HG03571 (cell line): ENCODE results near the gene LIN9.
A peak's percentile ranks its signal among the peaks of the same experiment; 100 is the strongest.
"Not testable (repeated sequence)": the region's sequence is repeated elsewhere in the genome, so short reads cannot be mapped to it uniquely, and the experiment has no call there.

Experiments used
- ATAC-seq: cut with Tn5 transposase; IDR thresholded peaks from one replicate; pipeline ENCODE4 v1.9.1; 2021; ENCODE audit not compliant: unreplicated experiment

LIN9 gene

GRCh38 chr1:226216056-226216455, 92.9 kb downstream of the LIN9 start:
- ATAC-seq: no peak

- ATAC-seq: no peak
Observed at GRCh38 chr1:226215239-226215638, 93.7 kb downstream of the LIN9 start.

- ATAC-seq: no peak
Observed at GRCh38 chr1:226212545-226212944, 96.4 kb downstream of the LIN9 start.

GRCh38 chr1:226211181-226211821, 97.7 kb downstream of the LIN9 start:
- no peak for ATAC-seq

- no peak for ATAC-seq
Observed at GRCh38 chr1:226210571-226211176, 98.3 kb downstream of the LIN9 start.

- no peak for ATAC-seq
Observed at GRCh38 chr1:226209307-226210059, 99.5 kb downstream of the LIN9 start.

- no peak for ATAC-seq
Observed at GRCh38 chr1:226207048-226207447, 101.9 kb downstream of the LIN9 start.

- ATAC-seq: no peak
Observed at GRCh38 chr1:226204198-226204597, 104.8 kb downstream of the LIN9 start.

- no peak for ATAC-seq
Observed at GRCh38 chr1:226203655-226204054, 105.3 kb downstream of the LIN9 start.

GRCh38 chr1:226203240-226203639, 105.7 kb downstream of the LIN9 start:
- ATAC-seq: no peak

- not testable (repeated sequence) for ATAC-seq
Observed at GRCh38 chr1:226202666-226203065, 106.3 kb downstream of the LIN9 start.

- no peak for ATAC-seq
Observed at GRCh38 chr1:226202246-226202645, 106.7 kb downstream of the LIN9 start.

- peak; percentile 61 for ATAC-seq
Observed at GRCh38 chr1:226201029-226201593, 107.9 kb downstream of the LIN9 start.

- ATAC-seq: no peak
Observed at GRCh38 chr1:226199971-226200370, 109.0 kb downstream of the LIN9 start.

GRCh38 chr1:226195144-226195543, 113.8 kb downstream of the LIN9 start:
- no peak for ATAC-seq

- no peak for ATAC-seq
Observed at GRCh38 chr1:226187380-226187779, 121.6 kb downstream of the LIN9 start.

- ATAC-seq: no peak
Observed at GRCh38 chr1:226187019-226187322, 122.0 kb downstream of the LIN9 start.

GRCh38 chr1:226186124-226187018, 122.6 kb downstream of the LIN9 start, which contains the start of gene ACBD3:
Gene ACBD3, minus strand, starts transcription at chr1:226186741. Its CDS starts 66 bp downstream, at chr1:226186675.
- peak; percentile 92 for ATAC-seq

- no peak for ATAC-seq
Observed at GRCh38 chr1:226185141-226186036, 123.6 kb downstream of the LIN9 start.
